SK-N-SH (cell line): ENCODE data around the gene GTF3A. TPM values are rescaled to one million over a fixed set of nuclear protein-coding genes. Genes with fewer than 3 reads are reported as not detected.
A peak's percentile ranks its signal among the peaks of the same experiment; 100 is the strongest.

ENCODE experiments used
- CTCF ChIA-PET: fragments of 300-600, 350-600 bp; formaldehyde crosslinking; extraction: SDS; loops from one replicate; lab custom pipeline; 2021; lab: Yijun Ruan, JAX
- POLR2A ChIA-PET: fragments of 350-600 bp; sonication (Branson Sonifier 250); formaldehyde crosslinking; extraction: SDS; loops from one replicate; lab custom pipeline; 2020; ENCODE audit warnings: antibody characterized with exemption, inconsistent platforms; lab: Yijun Ruan, JAX
- DNase-seq: peaks from one replicate; pipeline ENCODE4 v3.0.0; 2012
- H2AFZ ChIP-seq: fragments of 200-600 bp; sonication (generic); 2 replicates; pipeline ENCODE4 v1.8.1; 2016; ENCODE audit warnings: antibody characterized with exemption, mild to moderate bottlenecking, low read depth
- H3F3A ChIP-seq: fragments of 200-600 bp; sonication (generic); replicated peaks from 2 replicates; pipeline ENCODE3; 2016; ENCODE audit warnings: antibody characterized with exemption, mild to moderate bottlenecking; ENCODE audit not compliant: insufficient read depth
- H3K27ac ChIP-seq, 2 experiments: fragments of 200-500 bp in 1 of 2; fragments of 200-600 bp in 1 of 2; sonication (Bioruptor generic) in 1 of 2; sonication (generic), shearing (Covaris generic) in 1 of 2; 2 replicates each; pipeline versions ENCODE4 v1.5.1 to v1.6.1; 2014 to 2016; ENCODE audit warnings: low read depth in 2 of 2, inconsistent platforms in 1 of 2, low read length in 1 of 2, mild to moderate bottlenecking in 1 of 2, mixed read lengths in 1 of 2
- H3K27me3 ChIP-seq: fragments of 200-600 bp; sonication (generic), shearing (Covaris generic); 2 replicates; pipeline ENCODE4 v1.6.1; 2016; ENCODE audit warnings: mixed run types; ENCODE audit not compliant: insufficient read depth
- H3K36me3 ChIP-seq, 2 experiments: fragments of 200-500 bp in 1 of 2; fragments of 200-600 bp in 1 of 2; sonication (Bioruptor generic) in 1 of 2; sonication (generic) in 1 of 2; replicated peaks in 1 of 2; 2 replicates each; pipeline versions ENCODE3 to v1.5.1; 2014 to 2016; ENCODE audit warnings: low read length in 1 of 2, mild to moderate bottlenecking in 1 of 2; ENCODE audit not compliant: insufficient read depth in 2 of 2, control insufficient read depth in 1 of 2
- H3K4me1 ChIP-seq, 2 experiments: fragments of 200-500 bp in 1 of 2; fragments of 200-600 bp in 1 of 2; sonication (Bioruptor generic) in 1 of 2; sonication (generic), shearing (Covaris generic) in 1 of 2; 2 replicates each; pipeline versions ENCODE4 v1.5.1 to v1.6.1; 2014 to 2016; ENCODE audit warnings: low read depth in 1 of 2, low read length in 1 of 2, mixed run types in 1 of 2; ENCODE audit not compliant: insufficient read depth in 2 of 2, control insufficient read depth in 1 of 2
- H3K4me2 ChIP-seq: fragments of 200-600 bp; sonication (generic), shearing (Covaris generic); 2 replicates; pipeline ENCODE4 v1.6.1; 2017; ENCODE audit warnings: mixed run types
- H3K4me3 ChIP-seq, 2 experiments: fragments of 200-500 bp in 1 of 2; fragments of 200-600 bp in 1 of 2; sonication (Bioruptor generic) in 1 of 2; sonication (generic), shearing (Covaris generic) in 1 of 2; 2 replicates each; pipeline versions ENCODE4 v1.5.1 to v1.8.1; 2014 to 2016; ENCODE audit warnings: low read depth in 2 of 2, inconsistent platforms in 1 of 2, low read length in 1 of 2, mild to moderate bottlenecking in 1 of 2, mixed read lengths in 1 of 2, moderate library complexity in 1 of 2
- H3K79me2 ChIP-seq: fragments of 200-600 bp; sonication (generic); 2 replicates; pipeline ENCODE4 v1.8.1; 2017; ENCODE audit warnings: mild to moderate bottlenecking; ENCODE audit not compliant: insufficient read depth
- H3K9ac ChIP-seq: fragments of 200-600 bp; sonication (generic); 2 replicates; pipeline ENCODE4 v1.6.1; 2017; ENCODE audit warnings: mixed run types
- H3K9me2 ChIP-seq: fragments of 200-600 bp; sonication (generic); 2 replicates; pipeline ENCODE4 v1.6.1; 2017; ENCODE audit warnings: mixed run types
- H3K9me3 ChIP-seq: fragments of 200-600 bp; sonication (generic); 2 replicates; pipeline ENCODE4 v1.6.1; 2017; ENCODE audit warnings: mixed run types, mild to moderate bottlenecking, moderate library complexity
- H4K20me1 ChIP-seq: fragments of 200-600 bp; sonication (generic); 2 replicates; pipeline ENCODE4 v1.6.1; 2017; ENCODE audit warnings: mild to moderate bottlenecking, mixed run types; ENCODE audit not compliant: insufficient read depth
- CHD2 ChIP-seq: fragments of 150-350 bp; IDR thresholded peaks from 2 replicates; pipeline ENCODE4 v1.6.1; 2018; ENCODE audit warnings: low read length; ENCODE audit not compliant: partially characterized antibody
- EP300 ChIP-seq, 2 experiments: IDR thresholded peaks; 2 replicates each; pipeline versions ENCODE4 v1.4.0 to v1.6.1; 2012; ENCODE audit warnings: borderline replicate concordance in 1 of 2, low read depth in 1 of 2, low read length in 1 of 2
- FOXM1 ChIP-seq: IDR thresholded peaks from 2 replicates; pipeline ENCODE4 v1.4.0; 2012; ENCODE audit warnings: low read depth, mild to moderate bottlenecking
- GATA2 ChIP-seq: sonication (generic); formaldehyde crosslinking; IDR thresholded peaks from 2 replicates; pipeline ENCODE4 v1.5.0; 2020; ENCODE audit warnings: mild to moderate bottlenecking, missing genetic modification reagents
- IRF3 ChIP-seq: fragments of 150-350 bp; IDR thresholded peaks from 2 replicates; pipeline ENCODE4 v1.6.1; 2016; ENCODE audit warnings: mild to moderate bottlenecking, low read depth, low read length
- JUND ChIP-seq: IDR thresholded peaks from 2 replicates; pipeline ENCODE4 v1.4.0; 2012
- MAX ChIP-seq: IDR thresholded peaks from 2 replicates; pipeline ENCODE4 v1.4.0; 2012; ENCODE audit warnings: low read depth
- MEF2A ChIP-seq: IDR thresholded peaks from 2 replicates; pipeline ENCODE4 v1.4.0; 2012; ENCODE audit warnings: low read depth, borderline replicate concordance
- NFIC ChIP-seq: IDR thresholded peaks from 2 replicates; pipeline ENCODE4 v1.4.0; 2012; ENCODE audit warnings: borderline replicate concordance
- RAD21 ChIP-seq: IDR thresholded peaks from 2 replicates; pipeline ENCODE4 v1.6.1; 2012; ENCODE audit warnings: mild to moderate bottlenecking, low read length
- RFX5 ChIP-seq: IDR thresholded peaks from 2 replicates; pipeline ENCODE4 v1.6.1; 2012; ENCODE audit warnings: mild to moderate bottlenecking, improper control_type of control experiment, low read length
- RXRA ChIP-seq: IDR thresholded peaks from 2 replicates; pipeline ENCODE4 v1.4.0; 2012; ENCODE audit warnings: low read depth, mild to moderate bottlenecking, borderline replicate concordance
- SIN3A ChIP-seq: IDR thresholded peaks from 2 replicates; pipeline ENCODE4 v1.6.1; 2012; ENCODE audit warnings: low read depth, mild to moderate bottlenecking, low read length, moderate library complexity, borderline replicate concordance
- TAF1 ChIP-seq: IDR thresholded peaks from 2 replicates; pipeline ENCODE4 v1.6.1; 2012; ENCODE audit warnings: low read depth, mild to moderate bottlenecking, low read length, moderate library complexity, borderline replicate concordance
- TCF12 ChIP-seq: IDR thresholded peaks from 2 replicates; pipeline ENCODE4 v1.4.0; 2012
- TEAD4 ChIP-seq: IDR thresholded peaks from 2 replicates; pipeline ENCODE4 v1.4.0; 2012; ENCODE audit warnings: mild to moderate bottlenecking, borderline replicate concordance; ENCODE audit not compliant: insufficient read depth
- USF2 ChIP-seq: fragments of 150-350 bp; IDR thresholded peaks from 2 replicates; pipeline ENCODE4 v1.6.1; 2017; ENCODE audit warnings: antibody characterized with exemption, low read length, low read depth, borderline replicate concordance
- WGBS: methylation state at CpG from one replicate; pipeline ENCODE4 v1.1.6; 2017; ENCODE audit warnings: low lambda C conversion rate; 5-methylcytosine and 5-hydroxymethylcytosine counted together
- polyA plus RNA-seq, 3 experiments: library from polyadenylated mRNA; depleted of rRNA; stranded (reverse); fragments of >200 nt; gene quantifications; 2 replicates each; pipeline ENCODE4 v1.2.3, GENCODE V29; 2012
- TF ChIP-seq, protein P1 (sequence below): IDR thresholded peaks from 2 replicates; pipeline ENCODE4; 2012
- TF ChIP-seq, protein P2 (sequence below): IDR thresholded peaks from 2 replicates; pipeline ENCODE4 v1.6.1; 2012; ENCODE audit warnings: mild to moderate bottlenecking, low read depth, low read length, moderate library complexity

The GTF3A gene
- polyA plus RNA-seq, 1 of the 3 experiments (the other 2 are of a cell fraction) = 75.4 TPM

DNA sequence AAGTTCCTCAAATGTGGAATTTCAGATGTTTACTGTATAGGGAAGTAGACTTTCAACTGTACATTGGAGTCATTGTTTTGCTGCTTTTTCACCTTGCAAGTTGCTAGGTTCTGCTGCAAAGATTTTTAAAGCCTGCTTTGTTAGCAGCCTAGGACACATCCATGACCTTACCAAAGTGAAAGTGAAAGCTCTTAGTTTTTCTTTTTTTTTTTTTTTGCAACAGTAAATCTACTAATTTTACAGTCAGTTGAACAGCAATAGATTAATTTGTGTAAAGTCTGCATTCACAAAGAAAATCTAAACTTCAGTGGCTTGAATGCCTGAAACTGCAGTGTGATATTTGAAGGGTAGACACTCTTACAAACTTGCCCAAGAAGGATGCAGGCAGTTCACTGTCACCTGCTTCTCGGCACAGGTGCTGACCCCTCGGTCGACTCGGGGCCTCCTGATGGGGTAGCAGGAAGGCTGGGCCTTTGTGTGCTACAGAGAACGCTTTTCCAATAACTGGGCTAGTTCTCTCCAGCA lies 31.0 kb downstream of the GTF3A start:
- Histone ChIP-seq H3K36me3 (no peaks in the 10 kb centered on the region), H3K27me3 (no peaks in the 10 kb centered on the region)
- DNase-seq = no peak
- POLR2A ChIA-PET = no interaction called here
- TF ChIP-seq SIN3A = no peak
- no peak for TF ChIP-seq CHD2
- no peak for TF ChIP-seq JUND
- TF ChIP-seq MEF2A = no peak
- TF ChIP-seq FOXM1 = no peak
- no peak for TF ChIP-seq TAF1
- no peak for TF ChIP-seq TEAD4
- TF ChIP-seq, protein P1, sequence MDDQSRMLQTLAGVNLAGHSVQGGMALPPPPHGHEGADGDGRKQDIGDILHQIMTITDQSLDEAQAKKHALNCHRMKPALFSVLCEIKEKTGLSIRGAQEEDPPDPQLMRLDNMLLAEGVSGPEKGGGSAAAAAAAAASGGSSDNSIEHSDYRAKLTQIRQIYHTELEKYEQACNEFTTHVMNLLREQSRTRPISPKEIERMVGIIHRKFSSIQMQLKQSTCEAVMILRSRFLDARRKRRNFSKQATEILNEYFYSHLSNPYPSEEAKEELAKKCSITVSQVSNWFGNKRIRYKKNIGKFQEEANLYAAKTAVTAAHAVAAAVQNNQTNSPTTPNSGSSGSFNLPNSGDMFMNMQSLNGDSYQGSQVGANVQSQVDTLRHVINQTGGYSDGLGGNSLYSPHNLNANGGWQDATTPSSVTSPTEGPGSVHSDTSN = no peak
- TF ChIP-seq USF2 = no peak
- TF ChIP-seq GATA2 (CRISPR knock-in tag) = no peak
- TF ChIP-seq NFIC = no peak
- no peak for TF ChIP-seq RXRA
- TF ChIP-seq MAX = no peak
- TF ChIP-seq IRF3 = no peak
- no peak for TF ChIP-seq TCF12
- TF ChIP-seq RFX5 = no peak
- no peak for TF ChIP-seq RAD21
- TF ChIP-seq, protein P2, sequence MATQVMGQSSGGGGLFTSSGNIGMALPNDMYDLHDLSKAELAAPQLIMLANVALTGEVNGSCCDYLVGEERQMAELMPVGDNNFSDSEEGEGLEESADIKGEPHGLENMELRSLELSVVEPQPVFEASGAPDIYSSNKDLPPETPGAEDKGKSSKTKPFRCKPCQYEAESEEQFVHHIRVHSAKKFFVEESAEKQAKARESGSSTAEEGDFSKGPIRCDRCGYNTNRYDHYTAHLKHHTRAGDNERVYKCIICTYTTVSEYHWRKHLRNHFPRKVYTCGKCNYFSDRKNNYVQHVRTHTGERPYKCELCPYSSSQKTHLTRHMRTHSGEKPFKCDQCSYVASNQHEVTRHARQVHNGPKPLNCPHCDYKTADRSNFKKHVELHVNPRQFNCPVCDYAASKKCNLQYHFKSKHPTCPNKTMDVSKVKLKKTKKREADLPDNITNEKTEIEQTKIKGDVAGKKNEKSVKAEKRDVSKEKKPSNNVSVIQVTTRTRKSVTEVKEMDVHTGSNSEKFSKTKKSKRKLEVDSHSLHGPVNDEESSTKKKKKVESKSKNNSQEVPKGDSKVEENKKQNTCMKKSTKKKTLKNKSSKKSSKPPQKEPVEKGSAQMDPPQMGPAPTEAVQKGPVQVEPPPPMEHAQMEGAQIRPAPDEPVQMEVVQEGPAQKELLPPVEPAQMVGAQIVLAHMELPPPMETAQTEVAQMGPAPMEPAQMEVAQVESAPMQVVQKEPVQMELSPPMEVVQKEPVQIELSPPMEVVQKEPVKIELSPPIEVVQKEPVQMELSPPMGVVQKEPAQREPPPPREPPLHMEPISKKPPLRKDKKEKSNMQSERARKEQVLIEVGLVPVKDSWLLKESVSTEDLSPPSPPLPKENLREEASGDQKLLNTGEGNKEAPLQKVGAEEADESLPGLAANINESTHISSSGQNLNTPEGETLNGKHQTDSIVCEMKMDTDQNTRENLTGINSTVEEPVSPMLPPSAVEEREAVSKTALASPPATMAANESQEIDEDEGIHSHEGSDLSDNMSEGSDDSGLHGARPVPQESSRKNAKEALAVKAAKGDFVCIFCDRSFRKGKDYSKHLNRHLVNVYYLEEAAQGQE = no peak
- TF ChIP-seq EP300 (IDR thresholded peaks at IDR 0.05; ENCODE audit: borderline replicate concordance in 1 of 2, low read depth in 1 of 2, low read length in 1 of 2) = no peak
- TF ChIP-seq, all 33 proteins: peak for 0
- H4K20me1 ChIP-seq = no peaks in the 10 kb centered on the region
- 14% methylated on average over 5 of the region's 5 CpGs for WGBS
- H3K4me2 ChIP-seq = peak overlapping the region; percentile 74
- H3K4me3 ChIP-seq = peak overlapping the region; percentile 6 to 56; a peak in 3 of 4 replicates
- H2AFZ ChIP-seq = peak overlapping the region; percentile 97
- H3K9me2 ChIP-seq = no peaks in the 10 kb centered on the region
- peaks cover 6% of the 10 kb centered on the region for H3F3A ChIP-seq
- H3K9me3 ChIP-seq = no peaks in the 10 kb centered on the region
- H3K9ac ChIP-seq = peak overlapping the region; percentile 19
- H3K4me1 ChIP-seq = peaks cover 0 to 2% of the 10 kb centered on the region in 2 experiments; a peak in 1 of 4 replicates
- H3K27ac ChIP-seq = no peak overlapping the region
- H3K79me2 ChIP-seq = no peaks in the 10 kb centered on the region
- CTCF ChIA-PET = interaction anchor here (1.2 to 2.4 kb wide), 2 partner anchors 93 to 371 kb away, joined by 4 to 7 read pairs; no protein-coding TSS in a partner anchor
